Small intestine (tissue), 7 donors: ENCODE data around the gene HPS4. TPM values are rescaled to one million over a fixed set of nuclear protein-coding genes. Genes with fewer than 3 reads are reported as not detected.
"Not testable (repeated sequence)": the region's sequence is repeated elsewhere in the genome, so short reads cannot be mapped to it uniquely, and the experiment has no call there.

Source experiments
- DNase-seq, 2 donors: peaks; one replicate each; pipeline versions ENCODE4 v3.0.0 to v3.0.0-alpha.2; 2013
- FAIRE-seq: peaks from 2 replicates; lab custom pipeline; 2012; peaks lifted over from hg19 to GRCh38; lab: Jason Lieb, UNC
- H3K27ac ChIP-seq, 3 donors: one replicate each; pipeline ENCODE4 v1.5.1; 2013; ENCODE audit warnings: low read length in 2 of 3, mild to moderate bottlenecking in 2 of 3, control low read depth in 1 of 3, inconsistent platforms in 1 of 3, low read depth in 1 of 3, moderate library complexity in 1 of 3
- H3K27me3 ChIP-seq, 3 donors: one replicate each; pipeline ENCODE4 v1.6.1; 2013; ENCODE audit warnings: low read length in 3 of 3, inconsistent platforms in 1 of 3; ENCODE audit not compliant: control insufficient read depth in 3 of 3, insufficient read depth in 3 of 3
- H3K36me3 ChIP-seq, 3 donors: one replicate each; pipeline ENCODE4 v1.6.1; 2013; ENCODE audit warnings: low read length in 3 of 3, inconsistent platforms in 1 of 3, low read depth in 1 of 3, mild to moderate bottlenecking in 1 of 3, moderate library complexity in 1 of 3; ENCODE audit not compliant: control insufficient read depth in 3 of 3, insufficient read depth in 2 of 3
- H3K4me1 ChIP-seq, 3 donors: one replicate each; pipeline ENCODE4 v1.6.1; 2013; ENCODE audit warnings: low read length in 2 of 3, inconsistent platforms in 1 of 3, low read depth in 1 of 3, mild to moderate bottlenecking in 1 of 3, moderate library complexity in 1 of 3; ENCODE audit not compliant: control insufficient read depth in 3 of 3, insufficient read depth in 2 of 3
- H3K4me3 ChIP-seq, 3 donors: one replicate each; pipeline ENCODE4 v1.5.1; 2013; ENCODE audit warnings: low read length in 3 of 3, control low read depth in 1 of 3, inconsistent platforms in 1 of 3, low read depth in 1 of 3, mild to moderate bottlenecking in 1 of 3, moderate library complexity in 1 of 3
- H3K9me3 ChIP-seq, 2 donors: one replicate each; pipeline ENCODE4 v1.6.1; 2013; ENCODE audit warnings: low read depth in 1 of 2, low read length in 1 of 2; ENCODE audit not compliant: control insufficient read depth in 2 of 2, insufficient read depth in 1 of 2
- WGBS, 3 donors: extraction: QIAGEN DNeasy Blood & Tissue Kit; methylation state at CpG; one replicate each; pipeline ENCODE4 v1.1.7; 2013; 5-methylcytosine and 5-hydroxymethylcytosine counted together
- polyA plus RNA-seq, 4 donors: library from polyadenylated mRNA; stranded (reverse) in 3 of 4; unstranded in 1 of 4; fragments of 200-250 nt in 3 of 4; fragments of 120-200 nt in 1 of 4; gene quantifications; one replicate each; pipeline versions ENCODE4 v1.2.1 to v1.2.3, GENCODE V29; 2013
- donor health status: healthy with polysubstance abuse.
- donor health status: control.
- donor health status: control.
- donor health status: Bipolar disorder and iron deficiency.
- donor health status: healthy.

Gene HPS4
- polyA plus RNA-seq, 4 donors = 9.8 to 49.2 (median 14.3) TPM

DNA sequence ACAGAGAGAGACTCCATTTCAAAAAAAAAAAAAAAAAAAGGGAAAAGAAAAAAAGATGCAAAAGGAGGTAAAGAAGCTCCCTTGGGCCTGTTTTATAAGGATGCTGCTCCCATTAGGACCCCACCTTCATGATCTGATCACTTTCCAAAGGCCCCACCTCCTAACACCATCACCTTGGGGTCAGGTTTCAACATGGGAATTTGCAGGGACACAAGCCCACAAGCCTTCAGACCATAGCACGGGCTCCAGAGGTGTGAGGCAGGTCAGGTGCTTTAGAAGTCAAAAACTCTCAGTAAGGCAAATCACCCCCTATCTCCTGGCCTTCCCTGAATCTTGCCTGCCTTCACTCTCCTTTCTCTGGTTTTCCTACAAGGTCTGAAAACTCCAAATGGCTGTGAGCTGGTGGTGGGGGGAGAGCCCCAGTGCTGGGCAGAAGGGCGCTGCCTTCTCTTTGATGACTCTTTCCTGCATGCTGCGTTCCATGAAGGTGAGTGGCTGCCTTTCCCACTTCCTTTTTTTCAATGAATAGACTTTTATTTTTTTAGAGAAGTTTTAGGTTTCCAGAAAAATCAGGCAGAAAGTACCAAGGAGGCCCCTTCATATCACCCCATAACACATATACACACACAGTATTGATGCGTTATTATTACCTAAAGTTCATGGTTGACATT, 41.4 kb downstream of the HPS4 start:
- Histone ChIP-seq H3K27me3 (peaks cover 0 to 2% (median 0%) of the 10 kb centered on the region in 3 donors), H3K36me3 (no peaks in the 10 kb centered on the region), H3K9me3 (no peaks in the 10 kb centered on the region), H3K27ac (no peak overlapping the region), H3K4me1 (peaks cover 0 to 2% (median 0%) of the 10 kb centered on the region in 3 donors), H3K4me3 (no peak overlapping the region)
- WGBS, 3 donors = 87 to 100% (median 88%) methylated on average over 4 of the region's 4 CpGs
- no peak for FAIRE-seq
- DNase-seq = no peak

DNA sequence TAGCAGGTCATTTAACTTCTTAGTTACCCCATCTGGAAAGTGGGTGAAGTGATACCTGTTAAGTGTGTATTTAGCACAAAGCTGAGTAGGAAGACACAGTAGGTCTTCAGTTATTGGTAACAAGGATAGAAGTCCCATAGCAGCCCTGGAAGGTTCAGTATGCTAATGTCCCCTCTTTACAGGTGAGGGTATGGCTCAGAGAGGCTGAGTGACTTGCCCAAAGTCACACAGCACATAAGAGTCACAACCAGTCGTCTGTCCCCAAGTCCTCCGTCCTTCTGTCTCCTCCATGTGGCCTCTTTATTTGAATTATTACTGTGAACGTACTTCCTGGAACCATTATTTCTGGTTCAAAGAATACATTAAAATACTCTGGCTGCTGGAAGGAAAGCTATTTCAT, 44.0 kb downstream of the HPS4 start:
- WGBS, 3 donors = 76 to 83% (median 81%) methylated on average over 3 of the region's 3 CpGs
- Histone ChIP-seq H3K36me3 (no peaks in the 10 kb centered on the region), H3K27me3 (no peaks in the 10 kb centered on the region), H3K9me3 (no peaks in the 10 kb centered on the region), H3K4me3 (no peak overlapping the region), H3K4me1 (peaks cover 0 to 4% (median 3%) of the 10 kb centered on the region in 3 donors), H3K27ac (no peak overlapping the region)
- no peak for FAIRE-seq
- no peak for DNase-seq

DNA sequence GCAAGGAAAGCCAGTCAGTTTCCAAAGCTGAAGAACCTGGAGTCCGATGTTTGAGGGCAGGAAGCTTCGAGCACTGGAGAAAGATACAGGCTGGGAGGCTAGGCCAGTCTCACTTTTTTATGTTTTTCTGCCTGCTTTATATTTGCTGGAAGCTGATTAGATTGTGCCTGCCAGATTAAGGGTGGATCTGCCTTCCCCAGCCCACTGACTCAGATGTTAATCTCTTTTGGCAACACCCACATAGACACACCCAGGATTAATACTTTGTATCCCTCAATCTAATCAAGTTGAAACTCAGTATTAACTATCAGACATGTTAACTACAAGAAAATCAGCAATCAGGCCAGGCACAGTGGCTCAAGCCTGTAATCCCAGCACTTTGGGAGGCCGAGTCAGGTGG, 44.8 kb downstream of the HPS4 start:
- not testable (repeated sequence) for H3K4me3 ChIP-seq, FAIRE-seq, H3K27me3 ChIP-seq, H3K4me1 ChIP-seq, H3K36me3 ChIP-seq, H3K9me3 ChIP-seq, H3K27ac ChIP-seq, DNase-seq
- WGBS, 3 donors = 70 to 87% (median 81%) methylated on average over 3 of the region's 3 CpGs

DNA sequence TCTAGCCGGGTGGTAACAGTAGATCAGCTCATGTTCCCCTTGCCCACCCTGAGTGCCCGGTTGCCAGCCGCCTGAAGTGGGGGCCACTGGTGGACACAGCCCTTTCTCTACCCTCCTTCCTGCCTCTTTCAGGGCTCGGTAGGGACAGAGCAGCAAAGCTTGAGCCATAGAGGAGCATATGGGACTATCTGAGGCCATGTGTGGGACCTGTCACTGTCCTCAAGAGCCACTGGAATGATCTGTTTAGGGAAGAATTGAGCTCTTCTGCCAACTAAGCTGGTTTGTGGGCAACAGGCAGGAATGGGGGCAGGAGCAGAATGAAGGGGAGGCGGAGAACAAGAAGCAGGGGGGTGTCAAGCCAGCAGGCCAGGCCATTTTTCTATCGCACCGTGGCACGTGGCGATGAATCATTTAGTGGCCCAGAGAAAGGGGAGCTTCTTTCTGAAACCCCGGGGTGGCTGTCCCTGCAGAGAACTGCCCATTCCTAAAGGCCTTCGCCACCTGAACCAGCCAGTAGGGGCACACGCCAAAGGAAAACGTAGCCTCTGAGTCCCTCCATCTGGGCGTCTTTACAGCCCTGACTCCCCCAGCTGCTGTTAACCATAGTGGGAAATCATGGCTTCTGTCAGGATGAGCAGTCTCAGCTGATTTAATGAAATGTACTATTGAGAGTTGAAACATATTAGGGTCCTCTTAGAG, 45.7 kb downstream of the HPS4 start:
- no peaks in the 10 kb centered on the region for H3K9me3 ChIP-seq
- peaks cover 0 to 5% (median 0%) of the 10 kb centered on the region in 3 donors for H3K36me3 ChIP-seq
- FAIRE-seq (no peak), DNase-seq (no peak)
- H3K27ac ChIP-seq = peak overlapping the region in 2 of 3 donors; percentile 41 to 57
- peaks cover 0 to 4% (median 3%) of the 10 kb centered on the region in 3 donors for H3K4me1 ChIP-seq
- H3K4me3 ChIP-seq = no peak overlapping the region
- H3K27me3 ChIP-seq = no peaks in the 10 kb centered on the region
- 93 to 95% (median 94%) methylated on average over 13 to 14 of the region's 14 CpGs for WGBS, 3 donors

DNA sequence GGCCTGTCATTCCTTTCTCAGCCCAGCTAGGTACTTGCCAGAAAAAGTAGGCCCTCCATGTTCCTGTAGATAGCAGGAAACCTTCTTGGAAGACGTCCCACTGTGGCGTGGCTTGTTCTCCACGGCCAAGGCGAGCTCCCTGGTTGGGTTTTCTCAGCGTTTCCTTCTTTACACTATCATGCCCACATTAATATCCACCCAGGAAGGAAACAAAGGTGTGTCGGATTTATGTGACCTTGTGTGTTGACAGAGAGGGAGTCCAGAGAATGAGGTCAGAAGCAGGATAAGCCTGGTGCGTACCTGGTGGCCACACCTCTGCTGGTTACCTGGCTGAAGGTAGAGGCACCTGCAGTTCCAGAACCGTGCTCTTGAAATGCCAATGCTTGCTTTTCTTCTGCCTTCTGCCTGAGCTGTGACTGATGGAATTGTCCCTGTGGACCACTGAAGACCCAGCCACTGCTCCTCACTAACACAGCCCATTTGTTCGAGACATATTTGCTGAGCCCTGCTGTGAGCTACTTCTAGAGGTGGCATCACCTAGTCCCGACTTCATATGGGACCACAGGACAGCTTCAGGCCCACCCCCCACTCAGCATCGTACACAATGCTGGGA, 46.6 kb downstream of the HPS4 start:
- Histone ChIP-seq H3K27me3 (no peaks in the 10 kb centered on the region), H3K4me1 (peaks cover 0 to 4% (median 3%) of the 10 kb centered on the region in 3 donors), H3K36me3 (peaks cover 0 to 5% (median 0%) of the 10 kb centered on the region in 3 donors), H3K4me3 (no peak overlapping the region), H3K27ac (peak overlapping the region; percentile 44 to 91 (median 61)), H3K9me3 (no peaks in the 10 kb centered on the region)
- DNase-seq = peak; percentile 72 to 95
- FAIRE-seq = no peak
- 32 to 65% (median 41%) methylated on average over 11 of the region's 11 CpGs for WGBS, 3 donors

DNA sequence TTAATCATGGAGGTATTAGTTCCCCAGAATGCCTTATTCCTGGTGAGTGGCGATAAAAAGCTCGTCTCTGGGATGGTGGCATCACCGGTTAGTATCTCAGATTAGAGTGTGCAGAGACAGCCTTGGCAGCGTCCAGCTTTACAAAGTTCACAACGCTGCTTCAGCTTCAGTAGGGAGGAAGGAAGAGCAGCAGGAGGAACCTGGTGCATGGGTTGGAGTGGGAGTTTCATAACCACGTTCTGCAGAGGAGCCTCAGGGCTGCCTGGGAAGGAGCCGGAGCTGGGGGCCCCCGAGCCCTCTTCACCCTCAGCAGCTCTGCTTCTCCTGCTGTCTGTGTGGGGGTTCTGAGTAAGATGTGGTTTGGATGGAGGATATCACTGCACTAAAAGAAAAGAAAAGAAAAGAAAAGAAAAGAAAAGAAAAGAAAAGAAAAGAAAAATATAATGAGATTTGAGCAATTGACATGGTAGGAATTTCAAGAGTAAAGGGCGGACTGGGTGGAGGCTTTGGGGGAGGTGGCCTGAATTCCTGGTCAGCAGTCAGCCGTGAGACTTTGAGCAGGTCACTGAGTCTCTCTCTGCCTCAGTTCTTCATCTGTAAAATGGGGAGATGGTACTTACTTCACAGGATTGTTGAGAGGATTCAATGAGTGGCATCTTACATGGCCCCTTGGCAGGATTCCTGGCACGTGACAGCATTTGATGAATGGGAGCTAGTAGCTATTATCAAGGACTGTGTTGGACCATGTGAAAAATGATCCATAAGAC, 48.1 kb downstream of the HPS4 start:
- Histone ChIP-seq H3K9me3 (no peaks in the 10 kb centered on the region), H3K36me3 (peaks cover 0 to 5% (median 0%) of the 10 kb centered on the region in 3 donors), H3K4me1 (peaks cover 0 to 4% (median 3%) of the 10 kb centered on the region in 3 donors), H3K27ac (no peak overlapping the region), H3K4me3 (no peak overlapping the region), H3K27me3 (peaks cover 0 to 3% (median 0%) of the 10 kb centered on the region in 3 donors)
- DNase-seq (peak in 1 of 2 donors; percentile 11), FAIRE-seq (no peak)
- 58 to 72% (median 63%) methylated on average over 11 of the region's 11 CpGs for WGBS, 3 donors

DNA sequence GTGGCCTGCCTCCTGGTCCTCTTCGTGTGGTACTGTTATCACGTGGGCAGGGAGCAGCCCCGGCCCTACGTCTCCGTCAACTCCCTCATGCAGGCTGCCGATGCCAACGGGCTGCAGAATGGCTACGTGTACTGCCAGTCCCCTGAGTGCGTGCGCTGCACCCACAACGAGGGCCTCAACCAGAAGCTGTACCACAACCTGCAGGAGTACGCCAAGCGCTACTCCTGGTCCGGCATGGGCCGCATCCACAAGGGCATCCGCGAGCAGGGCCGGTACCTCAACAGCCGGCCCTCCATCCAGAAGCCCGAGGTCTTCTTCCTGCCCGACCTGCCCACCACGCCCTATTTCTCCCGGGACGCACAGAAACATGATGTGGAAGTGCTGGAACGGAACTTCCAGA, 49.8 kb downstream of the HPS4 start:
- no peak overlapping the region for H3K27ac ChIP-seq
- peaks cover 0 to 4% (median 3%) of the 10 kb centered on the region in 3 donors for H3K4me1 ChIP-seq
- DNase-seq (no peak), FAIRE-seq (no peak)
- H3K4me3 ChIP-seq = no peak overlapping the region
- 94 to 96% (median 95%) methylated on average over 25 of the region's 25 CpGs for WGBS, 3 donors
- H3K27me3 ChIP-seq = peaks cover 0 to 13% (median 0%) of the 10 kb centered on the region in 3 donors
- no peaks in the 10 kb centered on the region for H3K9me3 ChIP-seq
- H3K36me3 ChIP-seq = peaks cover 0 to 5% (median 0%) of the 10 kb centered on the region in 3 donors
